Activated CD4-positive, CD25-positive, alpha-beta regulatory T cell treated with anti-CD3 and anti-CD28 coated beads, Interleukin-2, amount 50 U/mL, for 16 hours (primary cell): ENCODE measurements around the gene IER2.
"Not testable (repeated sequence)": the region's sequence is repeated elsewhere in the genome, so short reads cannot be mapped to it uniquely, and the experiment has no call there.

Experiments
- DNase-seq: peaks from one replicate; pipeline ENCODE4 v3.0.0-alpha.2; 2020; ENCODE audit warnings: low read depth, low spot score

Gene IER2

DNA sequence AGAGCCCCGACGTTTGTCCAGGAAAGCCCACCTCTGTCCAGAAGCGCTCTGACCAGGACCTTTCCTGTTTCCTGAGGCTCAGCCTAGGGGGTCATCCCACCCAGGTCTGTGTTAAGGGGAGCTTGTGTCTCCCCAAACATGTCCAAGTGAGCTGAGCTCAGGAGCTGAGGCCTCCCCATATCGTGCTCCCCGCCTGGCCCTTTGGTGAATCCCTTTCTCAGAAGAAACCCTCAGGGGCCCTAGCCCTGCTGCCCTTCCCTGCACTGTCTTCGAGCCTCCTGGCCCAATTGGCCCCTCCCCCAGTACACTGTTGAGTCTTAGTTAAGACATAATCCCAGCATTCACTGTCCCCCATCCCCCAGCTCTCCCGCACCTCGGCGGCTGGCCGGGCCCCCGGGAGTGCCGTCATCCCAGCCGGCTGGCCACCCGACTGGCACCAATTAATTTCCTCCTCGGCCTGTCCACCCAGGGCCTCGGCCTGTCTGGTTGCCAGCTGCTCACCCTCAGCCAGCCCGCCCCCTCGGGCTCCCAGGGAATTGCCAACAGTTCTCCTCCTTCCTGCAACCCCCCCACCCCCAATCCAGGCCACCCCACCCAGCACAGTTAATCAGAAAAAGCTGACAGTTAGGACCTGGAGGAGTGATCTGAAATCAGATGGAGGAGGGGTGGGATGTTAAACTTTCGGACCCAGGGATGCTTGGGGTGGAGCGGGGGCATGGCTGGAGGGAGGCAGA lies 13.6 kb downstream of the IER2 start:
- DNase-seq, result no peak

DNA sequence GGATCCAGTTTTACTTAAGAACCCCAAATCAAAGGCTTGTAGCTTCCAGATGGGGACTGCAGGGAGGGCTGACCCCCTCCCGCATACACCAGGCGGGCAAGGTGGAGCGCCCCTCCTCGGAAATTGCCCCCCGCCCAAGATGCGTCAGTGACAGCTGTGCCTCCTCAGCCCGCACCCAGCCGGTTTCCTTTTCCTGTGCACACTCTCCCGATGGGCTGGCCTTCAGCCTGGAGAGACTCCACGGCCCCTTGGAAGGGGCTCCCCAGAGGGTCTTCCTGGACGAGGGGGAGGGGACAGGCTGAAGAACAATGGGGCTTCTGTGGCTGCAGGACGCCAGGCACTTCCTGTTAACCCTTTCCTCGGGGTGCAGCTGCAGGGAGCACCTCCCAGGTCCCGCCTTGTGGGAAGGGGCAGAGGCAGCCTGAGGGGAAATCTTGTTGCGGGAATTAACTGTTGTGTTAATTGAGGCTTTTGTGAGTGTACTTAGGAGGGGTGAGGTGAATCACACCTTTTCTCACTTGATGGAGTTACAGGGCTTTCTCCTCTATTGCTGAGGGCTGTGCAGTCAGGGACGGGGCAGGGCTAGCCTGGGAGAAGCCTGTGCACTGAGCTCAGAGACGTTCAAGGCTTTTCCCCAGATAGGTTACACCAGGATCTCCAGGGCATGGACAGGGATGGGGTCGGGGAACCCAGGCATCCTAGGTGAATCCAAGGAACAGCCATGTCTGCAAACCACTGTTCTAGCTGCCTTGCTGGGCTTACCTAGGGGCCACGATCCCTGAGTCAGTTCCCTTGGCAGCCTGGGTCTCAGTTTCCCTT lies 14.3 kb downstream of the IER2 start:
- DNase-seq, result no peak

DNA sequence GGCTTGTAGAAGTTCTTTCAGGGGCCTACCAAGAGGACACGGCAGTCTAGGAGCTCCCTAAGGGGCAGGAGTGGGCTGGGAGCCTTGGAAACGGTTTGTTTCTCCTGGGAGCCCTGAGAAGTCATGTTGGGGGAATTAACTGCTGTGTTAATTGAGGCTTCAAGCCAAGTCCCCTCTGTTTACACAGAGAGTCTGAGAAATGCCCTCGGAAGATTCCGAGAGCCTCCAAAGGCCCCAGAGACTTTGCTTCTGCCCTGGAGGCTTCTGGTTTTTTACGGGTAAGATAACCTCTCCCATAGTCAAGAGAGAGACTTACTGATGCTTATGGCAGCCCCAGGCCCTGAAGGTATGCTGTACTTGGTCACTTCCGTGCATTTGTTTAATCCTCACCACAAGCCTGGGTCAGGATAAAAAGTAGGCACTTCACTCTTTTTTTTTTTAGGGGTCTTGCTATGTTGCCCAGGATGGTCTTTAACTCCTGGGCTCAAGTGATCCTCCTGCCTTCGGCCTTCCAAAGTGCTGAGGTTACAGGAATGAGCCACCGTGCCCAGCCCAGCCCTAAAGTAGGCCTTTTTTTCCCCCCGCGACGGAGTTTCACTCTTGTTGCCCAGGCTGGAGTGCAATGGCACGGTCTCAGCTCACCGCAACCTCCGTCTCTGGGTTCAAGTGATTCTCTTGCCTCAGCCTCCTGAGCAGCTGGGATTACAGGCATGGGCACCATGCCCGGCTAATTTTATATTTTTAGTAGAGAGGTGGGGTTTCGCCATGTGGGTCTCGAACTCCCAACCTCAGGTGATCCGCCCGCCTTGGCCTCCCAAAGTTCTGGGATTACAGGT lies 15.2 kb downstream of the IER2 start:
- no peak for DNase-seq

DNA sequence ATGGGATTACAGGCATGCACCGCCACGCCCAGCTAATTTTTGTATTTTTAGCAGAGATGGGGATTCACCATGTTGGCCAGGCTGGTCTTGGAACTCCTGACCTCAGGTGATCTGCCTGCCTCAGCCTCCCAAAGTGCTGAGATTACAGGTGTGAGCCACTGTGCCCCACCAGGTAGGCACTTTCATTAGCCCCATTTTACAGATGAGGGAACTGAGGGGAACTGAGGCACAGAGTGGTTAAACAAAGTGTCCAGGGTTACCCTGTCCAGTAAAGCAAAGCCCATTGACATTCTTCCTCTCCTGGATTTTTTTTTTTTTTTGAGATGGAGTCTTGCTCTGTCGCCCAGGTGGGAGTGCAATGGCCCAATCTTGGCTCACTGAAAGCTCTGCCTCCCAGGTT lies 15.9 kb downstream of the IER2 start:
- DNase-seq, result not testable (repeated sequence)

DNA sequence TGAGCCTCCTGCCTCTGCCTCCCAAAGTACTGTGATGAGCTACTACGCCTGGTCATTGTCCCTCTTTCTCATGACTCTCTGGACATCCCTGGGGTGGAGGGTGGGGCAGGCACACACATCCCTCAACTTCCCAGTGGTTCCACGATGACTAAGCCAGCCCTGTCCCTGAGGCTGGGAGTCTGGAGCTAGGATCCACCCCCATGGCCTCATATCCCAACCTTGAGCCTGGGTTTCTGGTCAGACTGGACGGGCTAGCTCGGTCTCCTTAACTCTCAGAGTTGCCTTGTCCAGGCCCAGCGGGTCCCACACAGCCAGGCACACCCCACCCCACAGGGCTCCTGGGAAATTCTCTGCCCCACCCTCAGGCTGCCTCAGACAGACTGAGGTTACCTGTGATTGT lies 19.6 kb downstream of the IER2 start:
- no peak for DNase-seq

DNA sequence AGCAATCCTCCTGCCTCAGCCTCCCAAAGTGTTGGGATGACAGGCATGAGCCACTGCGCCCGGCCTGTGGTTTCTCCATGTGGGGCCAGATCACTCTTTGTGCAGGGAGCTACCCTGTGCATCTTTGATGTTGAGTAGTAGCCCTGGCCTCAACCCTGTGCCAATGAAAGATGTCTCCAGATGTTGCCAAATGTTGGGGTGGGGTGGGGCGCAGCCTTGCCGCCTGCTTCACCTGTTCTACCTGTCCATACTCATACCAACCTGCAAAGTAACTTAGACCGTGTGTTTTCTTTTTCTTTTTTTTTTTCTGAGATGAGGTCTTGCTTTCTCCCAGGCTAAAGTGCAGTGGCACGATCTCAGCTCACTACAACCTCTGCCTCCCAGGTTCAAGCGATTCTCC lies 20.9 kb downstream of the IER2 start:
- DNase-seq, result no peak

DNA sequence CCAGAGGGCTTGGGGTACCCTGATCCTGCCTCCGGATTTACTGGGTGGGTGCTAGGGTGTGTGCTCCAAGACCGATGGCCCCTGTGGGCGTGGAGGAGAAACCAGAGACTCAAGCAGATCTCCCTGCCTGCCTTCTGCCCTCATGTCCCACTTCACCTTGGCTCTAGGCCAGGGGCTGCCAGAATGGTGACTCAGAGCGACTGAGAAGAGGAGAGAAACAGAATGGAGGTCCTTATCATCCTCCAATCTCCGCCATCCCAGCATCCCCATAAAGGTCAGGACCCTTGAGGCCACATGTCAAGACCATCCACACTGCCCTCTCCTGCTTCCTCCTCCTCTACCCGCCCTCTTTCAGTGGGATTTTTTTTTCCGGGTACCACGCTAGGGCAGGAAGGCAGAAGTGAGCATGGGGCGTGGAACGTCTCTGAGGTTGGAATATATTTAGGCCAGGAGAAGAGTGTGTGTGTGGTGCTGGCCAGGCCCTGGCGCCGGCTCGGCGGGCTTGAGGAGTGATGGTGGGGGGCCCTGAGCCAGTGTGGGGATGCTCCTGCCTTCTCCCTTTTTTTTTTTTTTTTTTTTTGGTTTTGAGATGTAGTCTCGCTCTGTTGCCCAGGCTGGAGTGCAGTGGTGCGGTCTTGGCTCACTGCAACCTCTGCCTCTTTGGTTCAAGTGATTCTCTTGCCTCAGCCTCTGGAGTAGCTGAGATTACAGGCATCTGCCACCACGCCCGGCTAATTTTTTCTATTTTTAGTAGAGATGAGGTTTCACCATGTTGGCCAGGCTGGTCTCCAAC lies 22.3 kb downstream of the IER2 start:
- DNase-seq, result no peak

DNA sequence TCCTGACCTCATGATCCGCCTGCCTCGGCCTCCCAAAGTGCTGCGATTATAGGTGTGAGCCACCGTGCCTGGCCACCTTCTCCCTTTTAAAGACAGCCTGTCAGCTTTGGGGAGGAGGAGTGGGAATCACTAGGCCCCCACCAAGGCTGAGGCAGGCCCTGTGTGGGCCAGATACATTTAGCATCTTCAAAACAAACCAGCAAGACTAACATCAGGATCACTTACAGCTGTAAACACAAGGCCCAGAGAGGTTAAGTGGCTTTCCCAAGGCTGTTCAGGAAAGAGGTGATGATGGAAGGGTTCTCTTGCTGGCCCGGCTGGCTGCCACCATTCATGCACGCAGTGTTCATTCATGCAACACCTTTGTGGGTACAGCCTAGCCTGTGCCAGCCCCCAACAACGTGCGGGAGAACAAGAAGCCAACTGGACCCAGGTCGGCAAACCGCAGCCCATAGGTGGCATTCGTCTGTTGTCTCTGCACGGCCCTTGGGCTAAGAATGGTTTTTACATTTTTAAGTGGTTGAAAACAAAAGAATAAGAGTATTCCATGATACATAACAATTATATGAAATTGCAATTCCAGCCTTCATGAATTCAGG lies 23.0 kb downstream of the IER2 start:
- no peak for DNase-seq

DNA sequence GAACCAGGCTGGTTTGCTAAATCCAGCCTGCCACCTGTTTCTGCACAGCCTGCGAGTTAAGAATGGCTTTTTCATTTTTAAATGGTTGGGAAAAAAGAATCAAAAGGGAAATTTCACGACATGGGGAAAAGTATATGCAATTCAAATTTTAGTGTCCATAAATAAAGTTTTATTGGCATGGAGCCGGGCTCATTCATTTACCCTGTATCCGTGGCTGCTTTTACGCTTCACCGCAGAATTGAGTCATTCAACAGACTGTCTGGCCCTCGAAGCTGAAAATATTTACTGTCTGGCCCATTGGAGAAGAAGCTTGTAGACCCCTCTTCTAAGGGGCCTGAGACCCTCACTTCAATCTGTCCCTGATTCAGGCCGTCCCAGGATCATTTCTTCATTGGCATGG lies 26.1 kb downstream of the IER2 start:
- DNase-seq, result no peak

DNA sequence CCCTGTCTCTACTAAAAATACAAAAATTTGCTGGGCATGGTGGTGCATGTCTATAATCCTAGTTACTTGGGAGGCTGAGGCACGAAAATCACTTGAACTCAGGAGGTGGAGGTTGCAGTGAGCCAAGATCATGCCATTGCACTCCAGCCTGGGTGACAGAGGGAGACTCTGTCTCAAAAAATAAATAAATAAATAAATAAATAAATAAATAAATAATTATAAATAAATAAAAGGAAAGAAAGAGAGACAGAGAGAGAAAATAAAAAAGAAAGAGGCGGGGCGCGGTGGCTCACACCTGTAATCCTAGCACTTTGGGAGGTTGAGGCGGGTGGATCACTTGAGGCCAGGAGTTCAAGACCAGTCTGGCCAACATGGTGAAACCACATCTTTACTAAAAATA lies 27.4 kb downstream of the IER2 start:
- not testable (repeated sequence) for DNase-seq

DNA sequence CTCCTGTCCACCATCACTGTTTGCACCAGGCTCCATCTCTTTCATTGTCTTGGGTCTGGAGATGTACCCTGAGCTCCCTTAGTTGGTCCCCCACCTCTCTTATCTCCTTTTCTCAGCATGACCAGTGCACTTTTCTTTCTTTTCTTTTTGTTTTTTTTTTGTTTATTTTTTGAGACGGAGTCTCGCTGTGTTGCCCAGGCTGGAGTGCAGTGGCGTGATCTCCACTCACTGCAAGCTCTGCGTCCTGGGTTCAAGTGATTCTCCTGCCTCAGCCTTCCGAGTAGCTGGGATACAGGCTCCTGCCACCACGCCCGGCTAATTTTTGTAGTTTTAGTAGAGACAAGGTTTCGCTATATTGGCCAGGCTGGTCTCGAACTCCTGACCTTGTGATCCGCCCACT lies 28.1 kb downstream of the IER2 start:
- DNase-seq, result not testable (repeated sequence)

DNA sequence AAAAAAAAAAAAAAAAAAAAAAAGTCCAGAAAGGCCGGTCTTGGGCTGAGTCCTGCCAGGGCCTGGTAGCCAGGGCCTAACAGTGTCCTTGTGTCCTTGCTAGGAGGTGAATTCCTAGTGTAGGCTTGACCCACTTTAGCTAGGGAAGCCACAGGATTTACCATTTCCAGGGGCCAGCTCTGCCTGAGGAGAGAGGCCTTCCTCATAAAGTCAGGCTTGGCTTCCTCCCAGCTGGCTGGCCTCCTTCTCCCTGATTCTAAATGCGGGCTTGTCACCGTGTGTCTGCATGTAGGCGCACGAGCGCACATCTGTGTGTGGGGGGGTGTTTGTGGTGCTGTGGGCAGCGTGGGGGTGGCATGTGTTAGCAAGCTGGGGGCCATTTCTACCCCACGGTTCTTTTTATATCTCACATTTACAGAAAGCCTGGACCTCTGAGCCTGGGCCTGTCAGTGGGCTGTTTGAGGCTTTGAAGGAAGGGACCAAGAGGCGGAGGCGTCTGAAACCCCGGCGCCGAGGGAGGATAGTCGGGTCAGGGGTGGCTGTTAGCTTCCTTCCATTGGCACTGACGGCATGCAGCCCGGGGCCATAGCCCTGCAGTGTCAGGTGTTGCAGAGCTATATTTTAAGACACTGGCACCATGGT lies 31.7 kb downstream of the IER2 start:
- no peak for DNase-seq

DNA sequence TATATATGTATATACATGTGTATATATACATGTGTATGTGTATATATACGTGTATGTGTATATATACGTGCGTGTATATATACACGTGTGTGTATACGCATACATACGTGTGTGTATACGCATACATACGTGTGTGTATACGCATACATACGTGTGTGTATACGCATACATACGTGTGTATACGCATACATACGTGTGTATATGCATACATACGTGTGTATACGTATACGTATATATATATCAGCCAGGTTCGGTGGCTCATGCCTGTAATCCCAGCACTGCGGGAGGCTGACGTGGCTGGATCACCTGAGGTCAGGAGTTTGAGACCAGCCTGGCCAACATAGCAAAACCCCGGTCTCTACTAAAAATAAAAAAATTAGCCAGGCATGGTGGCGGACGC lies 34.7 kb downstream of the IER2 start:
- DNase-seq, result not testable (repeated sequence)

DNA sequence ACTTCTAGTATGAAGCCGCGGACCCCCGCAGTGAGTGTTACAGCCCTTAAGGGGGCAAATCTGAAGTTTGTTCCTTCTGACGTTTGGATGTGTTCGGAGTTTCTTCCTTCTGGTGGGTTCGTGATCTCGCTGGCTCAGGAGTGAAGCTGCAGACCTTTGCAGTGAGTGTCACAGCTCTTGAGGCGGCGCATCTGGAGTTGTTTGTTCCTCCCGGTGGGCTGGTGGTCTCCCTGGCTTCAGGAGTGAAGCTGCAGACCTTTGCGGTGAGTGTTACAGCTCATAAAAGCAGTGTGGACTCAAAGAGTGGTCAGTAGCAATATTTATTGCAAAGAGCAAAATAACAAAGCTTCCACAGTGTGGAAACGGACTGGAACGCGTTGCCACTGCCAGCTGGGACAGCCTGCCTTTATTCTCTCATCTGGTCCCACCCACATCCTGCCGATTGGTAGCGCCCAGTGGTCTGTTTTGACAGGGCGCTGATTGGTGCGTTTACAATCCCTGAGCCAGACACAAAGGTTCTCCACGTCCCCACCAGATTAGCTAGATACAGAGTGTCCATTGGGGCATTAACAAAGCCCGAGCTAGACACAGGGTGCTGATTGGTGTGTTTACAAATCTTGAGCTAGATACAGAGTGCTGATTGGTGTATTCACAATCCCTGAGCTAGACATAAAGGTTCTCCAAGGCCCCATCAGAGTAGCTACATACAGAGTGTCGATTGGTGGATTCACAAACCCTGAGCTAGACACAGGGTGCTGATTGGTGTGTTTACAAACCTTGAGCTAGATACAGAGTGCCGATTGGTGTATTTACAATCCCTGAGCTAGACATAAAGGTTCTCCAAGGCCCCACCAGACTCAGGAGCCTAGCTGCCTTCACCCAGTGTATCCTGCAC lies 35.8 kb downstream of the IER2 start:
- DNase-seq, result not testable (repeated sequence)

DNA sequence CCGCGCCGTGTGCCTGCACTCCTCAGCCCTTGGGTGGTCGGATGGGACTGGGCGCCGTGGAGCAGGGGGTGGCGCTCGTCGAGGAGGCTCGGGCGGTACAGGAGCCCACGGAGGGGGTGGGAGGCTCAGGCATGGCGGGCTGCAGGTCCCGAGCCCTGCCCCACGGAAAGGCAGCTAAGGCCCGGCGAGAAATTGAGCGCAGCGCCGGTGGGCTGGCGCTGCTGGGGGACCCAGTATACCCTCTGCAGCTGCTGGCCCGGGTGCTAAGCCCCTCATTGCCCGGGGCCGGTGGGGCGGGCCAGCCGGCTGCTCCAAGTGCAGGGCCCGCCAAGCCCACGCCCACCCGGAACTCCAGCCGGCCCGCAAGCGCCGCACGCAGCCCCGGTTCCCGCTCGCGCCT lies 36.5 kb downstream of the IER2 start:
- not testable (repeated sequence) for DNase-seq

DNA sequence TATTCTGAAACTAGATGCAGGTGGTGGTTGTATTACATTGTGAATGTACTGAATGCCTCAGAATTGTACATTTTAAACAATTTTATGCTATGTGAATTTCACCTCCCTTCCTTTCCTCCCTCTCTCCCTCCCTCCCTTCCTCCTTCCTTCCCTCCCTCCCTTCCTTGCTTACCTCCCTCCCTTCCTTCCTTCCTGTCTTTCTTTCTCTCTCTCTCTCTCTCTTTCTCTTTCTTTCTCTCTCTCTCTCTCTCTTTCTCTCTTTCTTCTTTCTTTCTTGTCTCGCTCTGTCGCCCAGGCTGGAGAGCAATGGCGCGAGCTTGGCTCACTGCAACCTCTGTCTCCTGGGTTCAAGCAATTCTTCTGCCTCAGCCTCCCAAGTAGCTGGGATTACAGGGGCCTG lies 37.2 kb downstream of the IER2 start:
- DNase-seq, result no peak

DNA sequence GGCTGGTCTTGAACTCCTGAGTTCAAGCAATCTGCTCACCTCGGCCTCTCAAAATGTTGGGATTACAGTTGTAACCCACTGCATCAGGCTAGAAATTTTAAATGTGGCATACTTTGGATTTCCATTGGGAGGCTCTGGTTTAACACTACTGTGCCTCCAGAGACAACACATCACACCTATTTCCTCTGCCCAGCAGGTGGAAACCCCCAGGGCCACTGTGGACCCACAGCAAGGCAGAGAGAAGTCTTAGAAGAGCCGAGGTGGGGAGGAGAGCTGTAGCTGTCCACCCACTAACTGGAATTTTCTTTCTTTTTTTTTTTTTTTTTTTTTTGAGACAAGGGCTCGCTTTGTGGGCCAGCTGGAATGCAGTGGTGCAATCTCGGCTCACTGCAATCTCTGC lies 39.4 kb downstream of the IER2 start:
- no peak for DNase-seq

DNA sequence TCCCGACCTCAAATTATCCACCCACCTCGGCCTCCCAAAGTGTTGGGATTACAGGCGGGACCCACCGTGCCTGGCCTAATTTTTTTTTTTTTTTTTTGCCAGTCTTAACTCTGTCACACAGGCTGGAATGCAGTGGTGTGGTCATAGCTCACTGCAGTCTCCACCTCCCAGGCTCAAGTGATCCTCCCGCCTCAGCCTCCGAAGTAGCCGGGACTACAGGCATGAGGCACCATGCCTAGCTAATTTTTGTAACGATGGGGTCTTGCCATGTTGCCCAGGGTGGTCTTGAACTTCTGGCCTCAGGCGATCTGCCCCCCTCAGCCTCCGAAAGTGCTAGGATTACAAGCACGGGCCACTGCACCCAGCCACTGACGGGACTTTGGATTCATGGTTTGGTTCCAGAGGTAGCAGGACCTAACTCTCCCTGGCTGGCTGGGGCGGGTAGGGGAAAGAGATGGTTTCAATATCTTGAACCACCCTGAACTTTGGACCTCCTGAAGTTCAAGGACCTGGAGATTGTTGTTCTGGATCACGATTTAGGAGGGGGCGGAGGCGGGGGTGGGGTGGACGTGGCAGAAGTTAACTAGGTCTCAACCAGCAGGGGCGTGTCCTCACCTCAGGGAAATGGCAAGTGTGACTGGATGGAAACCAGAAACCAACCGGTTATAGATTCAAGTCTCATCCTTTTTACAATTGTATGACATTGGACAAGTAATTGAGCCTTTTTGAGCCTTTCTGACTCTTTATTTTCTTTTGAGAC lies 40.8 kb downstream of the IER2 start:
- no peak for DNase-seq

DNA sequence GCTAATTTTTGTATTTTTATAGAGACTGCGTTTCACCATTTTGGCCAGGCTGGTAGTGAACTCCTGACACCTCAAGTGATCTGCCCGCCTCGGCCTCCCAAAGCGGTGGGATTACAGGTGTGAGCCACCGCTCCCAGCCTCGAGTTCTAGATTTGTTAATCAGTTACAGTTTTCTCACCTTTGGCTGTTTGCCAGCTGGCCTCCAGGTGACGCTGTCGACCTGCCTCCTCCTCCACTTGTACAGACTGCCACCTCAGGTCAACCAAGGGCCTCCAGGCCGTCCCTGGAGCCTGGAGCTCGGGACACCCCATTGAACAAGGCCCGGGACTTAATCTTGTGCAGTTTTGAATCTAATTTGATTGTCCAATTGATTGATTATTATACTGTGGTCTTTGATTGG lies 45.5 kb downstream of the IER2 start:
- no peak for DNase-seq
